ENCODE measurements around the gene MRPL34. TPM values are rescaled to one million over a fixed set of nuclear protein-coding genes. Genes with fewer than 3 reads are reported as not detected.
"Not testable (repeated sequence)": the region's sequence is repeated elsewhere in the genome, so short reads cannot be mapped to it uniquely, and the experiment has no call there.

MRPL34 gene
- total RNA-seq, 1 experiment from 2014 or later = 87.7 TPM

DNA sequence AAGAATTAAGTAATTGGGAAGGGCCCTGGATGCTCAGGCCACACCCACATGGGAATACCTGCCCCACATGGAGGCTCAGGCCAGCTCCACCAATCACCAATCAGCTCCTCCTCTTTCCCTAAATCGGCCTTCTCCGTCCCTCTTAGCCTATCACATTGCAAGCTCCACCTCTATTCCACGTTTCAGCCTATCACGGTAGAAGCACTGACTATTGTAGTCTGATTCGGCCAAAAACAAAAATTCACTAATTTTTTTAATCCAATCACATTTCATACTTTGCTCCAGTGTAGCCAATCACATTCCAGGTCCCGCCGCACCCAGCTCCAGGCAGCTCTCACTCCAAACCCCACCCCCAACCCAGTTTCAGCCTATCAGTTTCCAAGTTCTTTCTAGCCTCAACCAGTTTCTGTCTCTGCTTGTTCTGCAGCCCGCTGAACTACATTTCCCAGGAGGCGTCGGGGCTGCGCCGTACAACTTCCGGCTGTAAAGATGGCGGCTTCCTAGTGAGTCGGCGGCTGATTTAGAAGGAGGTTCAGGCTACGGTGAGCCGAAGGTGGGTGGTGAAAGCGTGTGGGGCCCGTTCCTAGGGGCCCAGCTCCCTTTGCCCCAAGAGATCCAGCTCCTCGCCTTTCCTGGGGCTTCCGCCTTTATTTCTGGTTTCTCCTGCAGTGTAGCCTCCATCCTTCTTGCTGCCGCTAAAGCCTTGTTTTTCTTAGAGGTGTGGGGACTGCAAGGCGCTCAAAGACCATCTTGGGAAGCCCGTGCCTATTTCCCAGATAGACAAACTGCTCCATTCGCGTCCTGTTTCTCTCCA, 38.5 kb upstream of the MRPL34 start, which contains the start of gene BABAM1:
Gene BABAM1, plus strand, starts transcription at position 469 of the 814 bp plus-strand sequence. CDS start 1,364 bp downstream, outside the sequence.
- H3K4me1 ChIP-seq (ENCODE audit: control insufficient read depth, insufficient read depth, low read length) = no peaks in the 10 kb centered on the region
- ChIA-PET CTCF (interaction anchor here (0.8 kb wide), 1 partner anchor 16 kb away, joined by 4 read pairs; no protein-coding TSS in a partner anchor), POLR2A (no interaction called here)
- in situ Hi-C loops (cut with HindIII; ENCODE audit: low pct_unique_long_range_greater_than_20kb, low sequenced_read_pairs) = no loop called here
- no peaks in the 10 kb centered on the region for H3K27me3 ChIP-seq (ENCODE audit: control insufficient read depth, insufficient read depth, low read length)
- H3K9me3 ChIP-seq (ENCODE audit: control insufficient read depth, insufficient read depth, low read depth, low read length) = no peaks in the 10 kb centered on the region
- peak; percentile 94 for DNase-seq (ENCODE audit: low read depth, low spot score)
- intact Hi-C loops (cut with micrococcal nuclease; ENCODE audit: unreplicated experiment) = no loop called here
- H3K36me3 ChIP-seq (ENCODE audit: control insufficient read depth, insufficient read depth, low read length) = peaks cover 4% of the 10 kb centered on the region; the same call in 1 of the 2 replicates
- peak within 1 kb of the TSS; percentile 99 to 100 for H3K4me3 ChIP-seq (ENCODE audit: low read depth in 2 of 2, low read length in 2 of 2)
- peak; percentile 97 for ATAC-seq
- BruUV-seq (replicated peaks) = no TSS peak
- H3K27ac ChIP-seq (ENCODE audit: low read length) = peak within 1 kb of the TSS; percentile 95
- TF ChIP-seq, protein P1, sequence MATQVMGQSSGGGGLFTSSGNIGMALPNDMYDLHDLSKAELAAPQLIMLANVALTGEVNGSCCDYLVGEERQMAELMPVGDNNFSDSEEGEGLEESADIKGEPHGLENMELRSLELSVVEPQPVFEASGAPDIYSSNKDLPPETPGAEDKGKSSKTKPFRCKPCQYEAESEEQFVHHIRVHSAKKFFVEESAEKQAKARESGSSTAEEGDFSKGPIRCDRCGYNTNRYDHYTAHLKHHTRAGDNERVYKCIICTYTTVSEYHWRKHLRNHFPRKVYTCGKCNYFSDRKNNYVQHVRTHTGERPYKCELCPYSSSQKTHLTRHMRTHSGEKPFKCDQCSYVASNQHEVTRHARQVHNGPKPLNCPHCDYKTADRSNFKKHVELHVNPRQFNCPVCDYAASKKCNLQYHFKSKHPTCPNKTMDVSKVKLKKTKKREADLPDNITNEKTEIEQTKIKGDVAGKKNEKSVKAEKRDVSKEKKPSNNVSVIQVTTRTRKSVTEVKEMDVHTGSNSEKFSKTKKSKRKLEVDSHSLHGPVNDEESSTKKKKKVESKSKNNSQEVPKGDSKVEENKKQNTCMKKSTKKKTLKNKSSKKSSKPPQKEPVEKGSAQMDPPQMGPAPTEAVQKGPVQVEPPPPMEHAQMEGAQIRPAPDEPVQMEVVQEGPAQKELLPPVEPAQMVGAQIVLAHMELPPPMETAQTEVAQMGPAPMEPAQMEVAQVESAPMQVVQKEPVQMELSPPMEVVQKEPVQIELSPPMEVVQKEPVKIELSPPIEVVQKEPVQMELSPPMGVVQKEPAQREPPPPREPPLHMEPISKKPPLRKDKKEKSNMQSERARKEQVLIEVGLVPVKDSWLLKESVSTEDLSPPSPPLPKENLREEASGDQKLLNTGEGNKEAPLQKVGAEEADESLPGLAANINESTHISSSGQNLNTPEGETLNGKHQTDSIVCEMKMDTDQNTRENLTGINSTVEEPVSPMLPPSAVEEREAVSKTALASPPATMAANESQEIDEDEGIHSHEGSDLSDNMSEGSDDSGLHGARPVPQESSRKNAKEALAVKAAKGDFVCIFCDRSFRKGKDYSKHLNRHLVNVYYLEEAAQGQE (IDR thresholded peaks at IDR 0.05; ENCODE audit: insufficient read depth in 1 of 2, low read depth in 2 of 2, low read length in 1 of 2) = peak in 1 of 2 experiments; percentile 24; a peak in 1 of 4 replicates
- TF ChIP-seq POLR2AphosphoS5 (IDR thresholded peaks at IDR 0.05; ENCODE audit: low read depth, low read length) (peak; percentile 64), SIN3A (IDR thresholded peaks at IDR 0.05; ENCODE audit: borderline replicate concordance, insufficient read depth, low read depth, low read length) (no peak; the same call in 1 of the 2 replicates), TCF7L2 (IDR thresholded peaks at IDR 0.05; ENCODE audit: low read depth, low read length) (no peak)
- TF ChIP-seq, protein P2, sequence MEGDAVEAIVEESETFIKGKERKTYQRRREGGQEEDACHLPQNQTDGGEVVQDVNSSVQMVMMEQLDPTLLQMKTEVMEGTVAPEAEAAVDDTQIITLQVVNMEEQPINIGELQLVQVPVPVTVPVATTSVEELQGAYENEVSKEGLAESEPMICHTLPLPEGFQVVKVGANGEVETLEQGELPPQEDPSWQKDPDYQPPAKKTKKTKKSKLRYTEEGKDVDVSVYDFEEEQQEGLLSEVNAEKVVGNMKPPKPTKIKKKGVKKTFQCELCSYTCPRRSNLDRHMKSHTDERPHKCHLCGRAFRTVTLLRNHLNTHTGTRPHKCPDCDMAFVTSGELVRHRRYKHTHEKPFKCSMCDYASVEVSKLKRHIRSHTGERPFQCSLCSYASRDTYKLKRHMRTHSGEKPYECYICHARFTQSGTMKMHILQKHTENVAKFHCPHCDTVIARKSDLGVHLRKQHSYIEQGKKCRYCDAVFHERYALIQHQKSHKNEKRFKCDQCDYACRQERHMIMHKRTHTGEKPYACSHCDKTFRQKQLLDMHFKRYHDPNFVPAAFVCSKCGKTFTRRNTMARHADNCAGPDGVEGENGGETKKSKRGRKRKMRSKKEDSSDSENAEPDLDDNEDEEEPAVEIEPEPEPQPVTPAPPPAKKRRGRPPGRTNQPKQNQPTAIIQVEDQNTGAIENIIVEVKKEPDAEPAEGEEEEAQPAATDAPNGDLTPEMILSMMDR (IDR thresholded peaks at IDR 0.05) = no peak

GRCh38 chr19:17268754-17269153, 36.9 kb upstream of the MRPL34 start:
- ChIA-PET CTCF (no interaction called here), POLR2A (no interaction called here)
- intact Hi-C loops (cut with micrococcal nuclease; ENCODE audit: unreplicated experiment) (no loop called here), in situ Hi-C loops (cut with HindIII; ENCODE audit: low pct_unique_long_range_greater_than_20kb, low sequenced_read_pairs) (no loop called here)
- TF ChIP-seq, protein P2 (IDR thresholded peaks at IDR 0.05) = no peak
- TF ChIP-seq, protein P1 (IDR thresholded peaks at IDR 0.05; ENCODE audit: insufficient read depth in 1 of 2, low read depth in 2 of 2, low read length in 1 of 2) = no peak
- no peak for TF ChIP-seq TCF7L2 (IDR thresholded peaks at IDR 0.05; ENCODE audit: low read depth, low read length)
- no peak for TF ChIP-seq SIN3A (IDR thresholded peaks at IDR 0.05; ENCODE audit: borderline replicate concordance, insufficient read depth, low read depth, low read length)
- no peak for TF ChIP-seq POLR2AphosphoS5 (IDR thresholded peaks at IDR 0.05; ENCODE audit: low read depth, low read length)
- BruUV-seq (replicated peaks) = no TSS peak
- no peak for ATAC-seq
- no peaks in the 10 kb centered on the region for H3K4me1 ChIP-seq (ENCODE audit: control insufficient read depth, insufficient read depth, low read length)
- peak overlapping the region in 1 of 2 experiments; percentile 100; a peak in 1 of 4 replicates for H3K4me3 ChIP-seq (ENCODE audit: low read depth in 2 of 2, low read length in 2 of 2)
- peaks cover 4% of the 10 kb centered on the region; the same call in 1 of the 2 replicates for H3K36me3 ChIP-seq (ENCODE audit: control insufficient read depth, insufficient read depth, low read length)
- no peak for DNase-seq (ENCODE audit: low read depth, low spot score)
- no peaks in the 10 kb centered on the region for H3K27me3 ChIP-seq (ENCODE audit: control insufficient read depth, insufficient read depth, low read length)
- H3K27ac ChIP-seq (ENCODE audit: low read length) = no peak overlapping the region
- H3K9me3 ChIP-seq (ENCODE audit: control insufficient read depth, insufficient read depth, low read depth, low read length) = no peaks in the 10 kb centered on the region

DNA sequence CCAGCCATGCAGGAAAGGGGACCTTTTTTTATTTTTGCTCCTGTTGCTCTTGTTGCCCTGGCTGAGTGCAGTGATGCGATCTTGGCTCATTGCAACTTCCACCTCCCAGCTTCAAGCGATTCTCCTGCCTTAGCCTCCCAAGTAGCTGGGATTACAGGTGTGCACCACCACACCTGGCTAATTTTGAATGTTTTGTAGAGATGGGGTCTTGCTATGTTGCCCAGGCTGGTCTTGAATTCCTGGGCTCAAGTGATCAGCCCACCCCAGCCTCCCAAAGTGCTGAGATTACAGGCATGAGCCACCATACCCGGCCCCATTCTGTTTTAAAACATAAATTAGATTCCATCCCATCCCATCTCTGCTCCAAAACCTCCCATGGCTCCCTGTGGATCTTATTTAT, 30.8 kb upstream of the MRPL34 start:
- H3K36me3 ChIP-seq (ENCODE audit: control insufficient read depth, insufficient read depth, low read length); in situ Hi-C loops (cut with HindIII; ENCODE audit: low pct_unique_long_range_greater_than_20kb, low sequenced_read_pairs); H3K27me3 ChIP-seq (ENCODE audit: control insufficient read depth, insufficient read depth, low read length); H3K9me3 ChIP-seq (ENCODE audit: control insufficient read depth, insufficient read depth, low read depth, low read length); H3K4me3 ChIP-seq (ENCODE audit: low read depth in 2 of 2, low read length in 2 of 2); DNase-seq (ENCODE audit: low read depth, low spot score); POLR2A ChIA-PET; intact Hi-C loops (cut with micrococcal nuclease; ENCODE audit: unreplicated experiment); H3K4me1 ChIP-seq (ENCODE audit: control insufficient read depth, insufficient read depth, low read length); ATAC-seq; H3K27ac ChIP-seq (ENCODE audit: low read length); CTCF ChIA-PET; BruUV-seq (replicated peaks): not testable (repeated sequence)
